Mononuclear cell (primary cell): Measurements from ENCODE around the gene RNF126. TPM values are rescaled to one million over a fixed set of nuclear protein-coding genes. Genes with fewer than 3 reads are reported as not detected.
"Not testable (repeated sequence)": the region's sequence is repeated elsewhere in the genome, so short reads cannot be mapped to it uniquely, and the experiment has no call there.

Experiments used
- H3K27me3 ChIP-seq: 2 replicates; pipeline ENCODE4 v1.6.0; 2011; ENCODE audit warnings: low read length, control low read depth; ENCODE audit not compliant: insufficient read depth
- H3K4me1 ChIP-seq: 2 replicates; pipeline ENCODE4 v1.5.1; 2011; ENCODE audit warnings: mild to moderate bottlenecking, low read length, control low read depth; ENCODE audit not compliant: insufficient read depth
- H3K4me3 ChIP-seq: 2 replicates; pipeline ENCODE4 v1.5.1; 2011; ENCODE audit warnings: mild to moderate bottlenecking, low read length, moderate library complexity
- H3K9me3 ChIP-seq: 2 replicates; pipeline ENCODE4 v1.5.1; 2011; ENCODE audit warnings: low read depth, mild to moderate bottlenecking, control low read depth, low read length
- total RNA-seq: library from RNA; depleted of rRNA; stranded (reverse); fragments of >200 nt; gene quantifications from one replicate; pipeline ENCODE4 v1.2.3, GENCODE V29; 2012

RNF126 gene
- total RNA-seq, 1 donor, result 80.6 TPM

DNA sequence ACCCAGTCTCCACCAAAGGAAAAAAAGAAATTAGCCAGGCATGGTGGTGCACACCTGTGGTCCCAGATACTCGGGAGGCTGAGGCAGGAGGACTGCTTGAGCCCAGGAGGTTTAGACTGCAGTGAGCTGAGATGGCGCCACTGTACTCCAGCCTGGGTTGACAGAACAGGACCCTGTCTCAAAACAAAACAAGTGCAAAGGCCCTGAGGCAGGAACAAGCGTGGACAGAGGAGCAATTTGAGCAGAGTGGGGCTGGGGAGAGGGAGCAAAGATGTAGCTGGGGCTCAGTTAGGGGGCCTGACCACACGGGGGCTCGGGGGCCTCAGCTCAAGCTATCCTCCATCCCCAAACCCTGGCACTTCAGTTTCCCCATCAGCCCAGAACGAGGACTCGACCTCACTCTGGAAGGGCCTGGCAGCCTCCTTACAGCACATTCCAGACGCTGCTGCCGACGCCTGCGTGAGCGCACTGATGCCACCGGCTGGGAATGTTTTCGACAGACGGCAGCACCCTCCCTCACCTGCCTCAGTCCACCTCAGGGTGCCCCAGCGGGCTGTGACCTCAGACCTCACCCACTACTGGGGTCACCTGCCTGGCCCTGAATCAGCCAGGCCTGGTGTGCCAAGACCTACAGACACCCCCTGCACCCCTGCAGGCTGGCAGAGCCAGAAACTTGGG lies 27.9 kb downstream of the RNF126 start:
- H3K9me3 ChIP-seq, result no peaks in the 10 kb centered on the region
- H3K27me3 ChIP-seq, result no peaks in the 10 kb centered on the region
- no peak overlapping the region for H3K4me3 ChIP-seq
- peaks cover 35% of the 10 kb centered on the region for H3K4me1 ChIP-seq

DNA sequence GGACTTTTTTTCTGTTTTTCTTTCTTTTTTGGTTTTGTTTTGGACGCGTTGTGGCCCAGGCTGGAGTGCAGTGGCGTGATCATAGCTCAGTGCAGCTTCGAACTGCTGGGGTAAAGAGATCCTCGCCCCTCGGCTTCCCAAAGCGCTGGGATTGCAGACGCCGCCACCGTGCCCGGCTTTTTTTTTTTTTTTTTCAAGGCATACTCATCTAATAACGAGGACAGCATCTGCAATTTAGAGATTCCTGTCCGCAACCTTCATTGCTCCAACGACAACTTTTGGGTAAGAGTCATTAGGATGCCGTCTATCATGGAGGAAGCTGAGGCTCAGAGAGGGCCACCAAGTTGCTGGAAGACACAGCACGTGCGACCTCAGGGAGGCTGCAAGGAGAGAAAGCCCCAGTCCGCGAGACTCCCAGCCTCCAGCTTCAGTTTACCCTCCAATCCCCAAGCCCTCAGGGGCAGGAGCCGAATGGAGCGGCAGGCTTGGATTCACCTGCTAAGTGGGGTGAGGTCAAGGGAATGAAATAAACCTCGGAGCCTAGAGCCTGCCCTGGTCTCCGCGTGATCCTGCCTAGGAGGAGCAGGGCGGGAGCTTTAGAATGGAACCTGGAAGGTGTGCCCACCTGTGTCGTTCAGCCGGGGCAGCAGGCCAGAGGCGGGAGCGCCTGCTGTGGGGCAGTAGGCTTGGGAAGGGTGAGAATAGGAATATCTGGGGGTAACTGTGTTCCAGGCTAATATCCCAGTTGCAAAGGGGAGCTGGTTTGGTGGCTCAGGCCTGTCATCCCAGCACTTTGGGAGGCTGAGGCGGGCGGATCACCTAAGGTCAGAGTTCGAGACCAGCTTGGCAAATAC lies 29.0 kb downstream of the RNF126 start:
- Histone ChIP-seq H3K27me3 (no peaks in the 10 kb centered on the region), H3K9me3 (no peaks in the 10 kb centered on the region), H3K4me1 (peaks cover 30% of the 10 kb centered on the region), H3K4me3 (peak overlapping the region; percentile 80)

DNA sequence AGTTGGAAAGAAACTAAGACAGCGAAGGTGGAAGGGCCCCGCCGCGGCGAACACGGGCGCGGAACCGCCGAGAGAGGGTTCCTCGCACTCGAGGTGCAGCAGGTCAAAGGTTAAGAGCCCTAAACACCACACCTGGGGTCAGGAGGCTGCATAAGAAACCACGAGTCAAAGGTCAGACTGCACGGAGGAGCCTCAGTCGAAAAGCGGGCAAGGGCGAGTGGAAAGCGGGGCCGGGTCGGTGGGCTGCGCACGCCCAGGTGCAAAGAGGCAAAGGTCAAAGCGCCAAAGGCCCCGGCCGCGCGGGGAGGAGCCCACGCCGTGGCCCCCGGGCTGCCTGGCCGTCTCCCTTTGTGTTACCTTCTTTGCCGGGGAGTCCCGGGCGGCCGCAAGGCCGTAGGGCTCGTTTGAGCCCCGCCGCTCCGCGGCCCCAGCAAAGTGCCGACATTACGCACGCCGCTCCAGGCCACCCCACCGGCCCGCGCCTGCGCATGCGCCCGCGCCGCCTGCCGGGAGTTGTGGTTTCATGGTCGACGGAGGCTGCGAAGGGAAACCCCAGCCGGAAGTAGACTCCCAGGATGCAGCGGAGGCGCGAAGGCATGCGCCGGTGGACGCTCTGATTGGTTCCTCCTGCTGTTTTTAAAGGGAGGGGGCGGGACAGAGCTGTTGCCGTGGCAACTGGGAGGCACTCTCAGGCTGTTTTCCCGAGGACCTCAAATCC lies 29.8 kb downstream of the RNF126 start, which contains the start of gene POLRMT:
Gene POLRMT (minus strand): TSS at position 470 of the 718 bp plus-strand sequence. CDS start 25 bp downstream, at position 445.
- peaks cover 22% of the 10 kb centered on the region for H3K4me1 ChIP-seq
- H3K9me3 ChIP-seq, result no peaks in the 10 kb centered on the region
- no peaks in the 10 kb centered on the region for H3K27me3 ChIP-seq
- H3K4me3 ChIP-seq, result peak within 1 kb of the TSS; percentile 80

DNA sequence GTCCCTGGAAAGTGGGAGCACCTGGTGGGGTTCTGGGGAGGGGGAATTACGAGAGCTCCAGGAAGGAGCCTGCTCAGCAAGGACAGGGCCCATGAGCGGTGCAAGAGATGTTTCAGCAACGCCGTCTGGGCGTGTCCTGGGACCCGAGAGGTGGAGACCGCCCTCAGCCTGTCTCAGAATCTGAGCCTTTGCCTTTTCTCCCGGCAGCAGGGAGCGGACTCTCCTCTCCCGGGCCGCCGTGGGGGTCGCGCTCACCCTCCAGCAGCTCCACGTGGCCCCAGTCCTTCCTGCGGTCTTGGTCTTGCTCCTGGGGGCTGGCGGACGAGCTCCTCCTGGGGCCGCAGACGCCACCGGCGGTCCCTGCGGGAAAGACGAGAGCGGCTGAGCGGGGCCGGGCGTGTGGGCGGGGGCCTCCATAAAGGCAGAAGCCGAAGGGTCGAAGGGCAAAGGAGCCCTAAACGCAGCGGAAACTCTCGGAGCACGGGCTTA lies 30.4 kb downstream of the RNF126 start:
- Histone ChIP-seq H3K9me3 (no peaks in the 10 kb centered on the region), H3K4me1 (peaks cover 22% of the 10 kb centered on the region), H3K4me3 (peak overlapping the region; percentile 80), H3K27me3 (no peaks in the 10 kb centered on the region)

GRCh38 chr19:629961-630714 lies 32.9 kb downstream of the RNF126 start:
- Histone ChIP-seq H3K4me3 (no peak overlapping the region), H3K9me3 (no peaks in the 10 kb centered on the region), H3K27me3 (no peaks in the 10 kb centered on the region), H3K4me1 (peaks cover 22% of the 10 kb centered on the region)

GRCh38 chr19:629515-629914 lies 33.5 kb downstream of the RNF126 start:
- not testable (repeated sequence) for H3K4me3 ChIP-seq, H3K27me3 ChIP-seq, H3K9me3 ChIP-seq
- peaks cover 22% of the 10 kb centered on the region for H3K4me1 ChIP-seq

- no peaks in the 10 kb centered on the region for H3K27me3 ChIP-seq
- no peaks in the 10 kb centered on the region for H3K9me3 ChIP-seq
- H3K4me1 ChIP-seq, result peaks cover 13% of the 10 kb centered on the region
- H3K4me3 ChIP-seq, result no peak overlapping the region
Measured at GRCh38 chr19:628168-628567, 34.8 kb downstream of the RNF126 start.

GRCh38 chr19:626566-626965 lies 36.4 kb downstream of the RNF126 start:
- not testable (repeated sequence) for H3K27me3 ChIP-seq, H3K4me3 ChIP-seq, H3K4me1 ChIP-seq, H3K9me3 ChIP-seq

GRCh38 chr19:625257-625656 lies 37.8 kb downstream of the RNF126 start:
- Histone ChIP-seq H3K27me3 (no peaks in the 10 kb centered on the region), H3K9me3 (no peaks in the 10 kb centered on the region), H3K4me1 (no peaks in the 10 kb centered on the region), H3K4me3 (no peak overlapping the region)

DNA sequence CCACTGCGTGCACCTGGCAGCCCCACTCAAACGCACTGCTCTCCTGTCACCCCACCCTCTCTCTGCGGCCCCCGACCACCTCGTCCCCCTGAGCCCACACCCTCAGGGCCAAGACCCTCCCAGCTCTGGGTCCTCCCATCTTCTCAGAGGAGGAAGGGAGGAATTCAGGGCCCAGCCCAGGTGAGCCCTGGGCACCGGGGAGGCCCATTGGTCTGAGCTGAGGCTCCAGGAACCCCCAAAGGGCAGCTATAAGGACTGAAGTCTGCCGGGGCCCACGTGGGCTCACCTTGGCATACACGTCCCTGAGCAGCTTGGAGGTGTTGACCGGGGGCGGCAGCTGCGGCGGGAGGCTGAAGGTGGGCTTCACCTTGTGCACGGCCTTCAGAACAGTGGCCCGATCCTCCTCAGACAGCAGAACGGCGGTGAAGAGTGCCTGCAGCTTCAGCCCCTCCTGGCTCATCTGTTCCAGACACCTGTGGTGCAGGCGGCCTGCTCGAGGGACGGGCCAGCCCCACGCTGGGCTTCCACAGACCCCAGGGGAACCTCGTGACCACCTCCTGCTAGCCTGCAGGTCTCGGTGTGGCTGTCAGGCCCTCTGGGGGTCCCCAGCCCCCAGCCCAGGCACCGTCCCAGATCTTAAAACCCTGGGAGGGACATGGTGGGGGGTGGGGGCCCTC lies 38.4 kb downstream of the RNF126 start:
- Histone ChIP-seq H3K27me3 (no peaks in the 10 kb centered on the region), H3K4me1 (no peaks in the 10 kb centered on the region), H3K4me3 (no peak overlapping the region), H3K9me3 (no peaks in the 10 kb centered on the region)

DNA sequence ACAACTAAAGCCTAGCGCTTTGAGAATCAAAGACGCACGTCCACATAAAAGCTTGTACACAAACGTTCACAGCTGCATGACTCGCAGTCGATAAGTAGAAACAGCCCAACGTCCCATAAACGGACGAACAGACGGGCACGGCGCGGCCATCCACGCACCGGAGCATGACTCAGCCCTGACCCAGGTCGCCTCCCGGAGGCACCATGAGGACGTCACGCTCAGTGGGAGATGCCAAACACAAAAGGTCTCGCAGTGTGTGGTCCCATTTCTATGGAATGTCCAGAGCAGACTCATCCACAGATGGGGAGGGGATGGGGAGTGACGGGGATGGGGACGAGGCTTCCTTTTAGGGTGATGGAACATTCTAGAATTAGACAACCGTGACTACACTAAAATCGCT lies 39.0 kb downstream of the RNF126 start:
- Histone ChIP-seq H3K27me3 (no peaks in the 10 kb centered on the region), H3K4me3 (no peak overlapping the region), H3K9me3 (no peaks in the 10 kb centered on the region), H3K4me1 (no peaks in the 10 kb centered on the region)

DNA sequence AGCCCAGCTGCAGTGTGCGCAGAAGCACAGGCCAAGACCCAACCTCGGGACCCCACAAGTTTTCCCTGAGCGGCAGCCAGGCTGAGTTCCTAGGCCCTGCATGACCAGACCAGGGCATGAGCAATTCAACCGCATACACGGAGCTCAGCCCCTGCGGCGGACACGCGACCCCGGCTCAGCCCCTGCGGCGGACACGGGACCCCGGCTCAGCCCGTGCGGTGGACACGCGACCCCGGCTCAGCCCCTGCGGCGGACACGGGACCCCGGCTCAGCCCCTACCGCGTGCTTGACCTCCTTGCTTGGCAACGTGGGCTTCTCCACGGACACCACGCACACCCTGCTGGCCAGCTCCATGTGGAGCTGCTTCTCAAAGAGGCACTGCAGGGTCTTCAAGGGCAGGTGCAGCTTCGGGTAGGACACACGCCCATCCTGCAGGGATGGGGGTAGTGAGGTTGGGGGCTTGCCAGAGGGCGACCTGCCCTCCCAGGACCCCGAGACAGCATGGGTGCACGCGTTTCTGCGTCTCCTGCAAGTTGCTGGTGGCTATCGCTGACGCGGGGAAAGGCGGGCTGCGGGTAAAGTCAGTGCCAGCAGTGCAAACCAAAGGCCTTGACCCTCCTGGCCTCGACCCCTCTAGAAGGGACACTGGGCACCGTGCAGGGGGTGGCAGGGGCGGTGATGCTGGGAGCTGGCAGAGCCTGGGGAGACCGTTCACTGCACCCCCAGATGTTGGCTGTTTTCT lies 39.7 kb downstream of the RNF126 start:
- H3K9me3 ChIP-seq, result no peaks in the 10 kb centered on the region
- no peak overlapping the region for H3K4me3 ChIP-seq
- H3K27me3 ChIP-seq, result no peaks in the 10 kb centered on the region
- H3K4me1 ChIP-seq, result no peaks in the 10 kb centered on the region

GRCh38 chr19:622666-623065 lies 40.3 kb downstream of the RNF126 start:
- no peaks in the 10 kb centered on the region for H3K9me3 ChIP-seq
- no peak overlapping the region for H3K4me3 ChIP-seq
- H3K4me1 ChIP-seq, result no peaks in the 10 kb centered on the region
- no peaks in the 10 kb centered on the region for H3K27me3 ChIP-seq
